ENCODE data around the gene ROGDI. TPM values are rescaled to one million over a fixed set of nuclear protein-coding genes. Genes with fewer than 3 reads are reported as not detected.

ROGDI gene
- total and polyA plus RNA-seq, 2 donors (not counting 3 experiments of a cell fraction or from before 2014, with no cell fraction given) = 12.0 to 36.9 TPM

DNA sequence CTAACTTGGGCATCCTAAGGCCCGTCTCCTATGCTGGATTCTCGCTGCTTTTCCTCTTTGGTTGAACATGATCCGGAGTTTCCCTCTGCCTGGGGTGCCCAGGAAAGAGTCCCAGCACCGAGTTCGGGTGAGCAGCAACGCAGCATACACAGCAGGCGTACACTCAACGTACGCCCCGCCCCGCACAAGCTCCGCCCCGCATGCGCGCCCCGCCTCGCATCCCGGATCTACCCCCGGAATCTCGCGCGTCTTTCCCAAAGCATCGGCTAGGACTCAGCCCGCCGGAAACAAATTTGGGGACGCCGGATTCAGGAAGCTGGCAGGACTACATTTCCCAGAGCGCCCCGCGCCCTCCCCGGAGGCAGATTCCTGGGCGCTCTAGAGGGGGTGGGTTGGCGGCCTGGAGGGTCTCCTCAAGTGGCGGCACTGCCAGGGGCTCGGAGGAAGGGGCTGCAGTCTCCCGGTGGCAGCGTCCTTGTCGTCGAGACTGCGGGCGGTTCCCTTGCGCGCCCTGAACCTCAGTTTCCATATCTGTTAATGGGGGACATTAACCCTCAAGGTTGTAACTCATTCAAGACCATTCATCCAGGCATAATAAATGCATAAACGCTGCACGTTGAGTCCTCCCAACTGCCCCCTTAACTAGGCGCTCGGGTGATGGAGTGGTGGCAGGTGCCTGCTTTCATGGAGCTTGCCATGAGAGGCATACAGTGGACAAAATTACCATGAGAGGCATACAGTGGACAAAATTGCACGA is 33.7 kb downstream of the ROGDI start:
- peak overlapping the region; percentile 90 for H3K4me2 ChIP-seq (ENCODE audit: insufficient read depth, low read length)
- H4K20me1 ChIP-seq (replicated peaks; ENCODE audit: control insufficient read depth, extremely low read depth, insufficient read depth, low read length) = no peaks in the 10 kb centered on the region
- H3K27me3 ChIP-seq (ENCODE audit: control insufficient read depth in 2 of 2, insufficient read depth in 2 of 2, low read length in 2 of 2) = no peaks in the 10 kb centered on the region
- intact Hi-C loops (cut with micrococcal nuclease) = loop anchor here (1.0 kb wide), 1 partner anchor 34 kb away; the partner anchor contains the start of gene ROGDI
- H3K9ac ChIP-seq (replicated peaks; ENCODE audit: extremely low read depth, insufficient read depth, low read length) = peak overlapping the region; percentile 53
- peaks cover 12% of the 10 kb centered on the region for H3K79me2 ChIP-seq (ENCODE audit: control insufficient read depth, insufficient read depth, low read length)
- H3K27ac ChIP-seq (ENCODE audit: insufficient read depth, low read depth, low read length) = peak overlapping the region; percentile 33
- POLR2A ChIA-PET = interaction anchor here (0.6 to 1.0 kb wide), 3 partner anchors 10 to 34 kb away, joined by 3 read pairs; partner anchors contain the start of genes ANKS3, DNAAF8 and ROGDI
- FAIRE-seq (peak; percentile 98), DNase-seq (ENCODE audit: low read depth, low spot score) (peak; percentile 95)
- CTCF ChIA-PET = interaction anchor here (0.6 to 1.4 kb wide), 4 partner anchors 17 to 189 kb away, joined by 3 to 6 read pairs (median 3); partner anchors contain the start of genes ANKS3, DNAAF8 and ROGDI
- H3K9me1 ChIP-seq (replicated peaks; ENCODE audit: control insufficient read depth, extremely low read depth, insufficient read depth, low read length) = no peaks in the 10 kb centered on the region
- H3K4me1 ChIP-seq (ENCODE audit: control insufficient read depth, extremely low read depth, insufficient read depth, low read length) = peaks cover 15% of the 10 kb centered on the region
- H3K36me3 ChIP-seq (ENCODE audit: control insufficient read depth in 2 of 2, extremely low read depth in 1 of 2, insufficient read depth in 2 of 2, low read length in 2 of 2) = peaks cover 0 to 10% of the 10 kb centered on the region in 2 experiments
- dilution Hi-C loops (cut with MboI; ENCODE audit: extremely low pct_ligation_motif_present, low sequenced_read_pairs) = no loop called here
- H3K9me3 ChIP-seq (replicated peaks; ENCODE audit: control insufficient read depth, insufficient read depth, low read length) = no peaks in the 10 kb centered on the region
- peak overlapping the region; percentile 21 to 68 (median 51) for H3K4me3 ChIP-seq (replicated peaks in 1 of 3; ENCODE audit: insufficient read depth in 1 of 3, low read depth in 1 of 3, low read length in 3 of 3)
- TF ChIP-seq GATA2 (IDR thresholded peaks at IDR 0.05; ENCODE audit: insufficient read depth, insufficient read length, low read depth, low read length) (no peak), POLR2AphosphoS5 (IDR thresholded peaks at IDR 0.05; ENCODE audit: insufficient read depth, low read depth, low read length) (peak; percentile 57), EZH2 (IDR thresholded peaks at IDR 0.05; ENCODE audit: borderline replicate concordance, low read depth, low read length, severe bottlenecking) (no peak), JUN (IDR thresholded peaks at IDR 0.05; ENCODE audit: borderline replicate concordance, insufficient read depth, insufficient read length, low read depth) (no peak), POLR2A (IDR thresholded peaks at IDR 0.05; ENCODE audit: low read depth, low read length) (peak; percentile 79)
- TF ChIP-seq, protein P1, sequence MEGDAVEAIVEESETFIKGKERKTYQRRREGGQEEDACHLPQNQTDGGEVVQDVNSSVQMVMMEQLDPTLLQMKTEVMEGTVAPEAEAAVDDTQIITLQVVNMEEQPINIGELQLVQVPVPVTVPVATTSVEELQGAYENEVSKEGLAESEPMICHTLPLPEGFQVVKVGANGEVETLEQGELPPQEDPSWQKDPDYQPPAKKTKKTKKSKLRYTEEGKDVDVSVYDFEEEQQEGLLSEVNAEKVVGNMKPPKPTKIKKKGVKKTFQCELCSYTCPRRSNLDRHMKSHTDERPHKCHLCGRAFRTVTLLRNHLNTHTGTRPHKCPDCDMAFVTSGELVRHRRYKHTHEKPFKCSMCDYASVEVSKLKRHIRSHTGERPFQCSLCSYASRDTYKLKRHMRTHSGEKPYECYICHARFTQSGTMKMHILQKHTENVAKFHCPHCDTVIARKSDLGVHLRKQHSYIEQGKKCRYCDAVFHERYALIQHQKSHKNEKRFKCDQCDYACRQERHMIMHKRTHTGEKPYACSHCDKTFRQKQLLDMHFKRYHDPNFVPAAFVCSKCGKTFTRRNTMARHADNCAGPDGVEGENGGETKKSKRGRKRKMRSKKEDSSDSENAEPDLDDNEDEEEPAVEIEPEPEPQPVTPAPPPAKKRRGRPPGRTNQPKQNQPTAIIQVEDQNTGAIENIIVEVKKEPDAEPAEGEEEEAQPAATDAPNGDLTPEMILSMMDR (IDR thresholded peaks at IDR 0.05; ENCODE audit: extremely low read depth in 1 of 2, insufficient read depth in 1 of 2, low read depth in 1 of 2, low read length in 2 of 2) = no peak
- peak overlapping the region; percentile 83 for H2AFZ ChIP-seq (ENCODE audit: low read depth, low read length)
- no TSS peak for BruUV-seq (replicated peaks)
